ENCODE results near the gene GALNT8.

Gene GALNT8

DNA sequence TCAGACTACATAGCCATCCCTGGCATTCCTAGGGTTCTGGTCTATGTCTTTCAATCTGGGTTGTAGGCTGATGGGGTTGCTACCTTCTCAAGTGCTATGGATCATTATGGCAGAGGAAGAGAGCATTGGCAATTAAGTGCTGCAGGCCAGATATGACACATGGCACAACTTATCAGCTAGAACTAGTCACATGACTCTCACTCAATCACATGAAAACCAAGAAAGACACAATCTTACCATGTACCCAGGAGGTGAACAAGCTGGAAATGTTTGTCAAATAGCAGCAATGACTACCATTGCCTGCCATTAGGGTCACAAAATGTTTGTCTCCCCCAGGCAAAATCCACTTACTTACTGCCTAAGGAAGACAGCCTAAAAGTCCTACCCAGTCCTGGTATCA lies 80.4 kb downstream of the GALNT8 start:
- Histone ChIP-seq H3K4me3 (ENCODE audit: severe bottlenecking) (no peak overlapping the region), H3K36me3 (ENCODE audit: low read depth) (no peaks in the 10 kb centered on the region), H3K9me3 (ENCODE audit: severe bottlenecking) (no peaks in the 10 kb centered on the region), H3K27me3 (ENCODE audit: insufficient read depth, poor library complexity, severe bottlenecking) (peaks cover 18% of the 10 kb centered on the region), H3K4me1 (ENCODE audit: insufficient read depth, poor library complexity, severe bottlenecking) (no peaks in the 10 kb centered on the region), H3K27ac (ENCODE audit: poor library complexity, severe bottlenecking) (no peak overlapping the region)
- DNase-seq (ENCODE audit: low spot score) (no peak), ATAC-seq (ENCODE audit: low read depth) (no peak)
- TF ChIP-seq, protein P1, sequence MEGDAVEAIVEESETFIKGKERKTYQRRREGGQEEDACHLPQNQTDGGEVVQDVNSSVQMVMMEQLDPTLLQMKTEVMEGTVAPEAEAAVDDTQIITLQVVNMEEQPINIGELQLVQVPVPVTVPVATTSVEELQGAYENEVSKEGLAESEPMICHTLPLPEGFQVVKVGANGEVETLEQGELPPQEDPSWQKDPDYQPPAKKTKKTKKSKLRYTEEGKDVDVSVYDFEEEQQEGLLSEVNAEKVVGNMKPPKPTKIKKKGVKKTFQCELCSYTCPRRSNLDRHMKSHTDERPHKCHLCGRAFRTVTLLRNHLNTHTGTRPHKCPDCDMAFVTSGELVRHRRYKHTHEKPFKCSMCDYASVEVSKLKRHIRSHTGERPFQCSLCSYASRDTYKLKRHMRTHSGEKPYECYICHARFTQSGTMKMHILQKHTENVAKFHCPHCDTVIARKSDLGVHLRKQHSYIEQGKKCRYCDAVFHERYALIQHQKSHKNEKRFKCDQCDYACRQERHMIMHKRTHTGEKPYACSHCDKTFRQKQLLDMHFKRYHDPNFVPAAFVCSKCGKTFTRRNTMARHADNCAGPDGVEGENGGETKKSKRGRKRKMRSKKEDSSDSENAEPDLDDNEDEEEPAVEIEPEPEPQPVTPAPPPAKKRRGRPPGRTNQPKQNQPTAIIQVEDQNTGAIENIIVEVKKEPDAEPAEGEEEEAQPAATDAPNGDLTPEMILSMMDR (IDR thresholded peaks at IDR 0.05; ENCODE audit: poor library complexity, severe bottlenecking): no peak

- TF ChIP-seq, protein P1 (IDR thresholded peaks at IDR 0.05; ENCODE audit: poor library complexity, severe bottlenecking): no peak
- H3K36me3 ChIP-seq (ENCODE audit: low read depth): no peaks in the 10 kb centered on the region
- no peak for DNase-seq (ENCODE audit: low spot score)
- no peak overlapping the region for H3K4me3 ChIP-seq (ENCODE audit: severe bottlenecking)
- ATAC-seq (ENCODE audit: low read depth): no peak
- H3K9me3 ChIP-seq (ENCODE audit: severe bottlenecking): no peaks in the 10 kb centered on the region
- H3K27me3 ChIP-seq (ENCODE audit: insufficient read depth, poor library complexity, severe bottlenecking): peaks cover 30% of the 10 kb centered on the region
- no peak overlapping the region for H3K27ac ChIP-seq (ENCODE audit: poor library complexity, severe bottlenecking)
- no peaks in the 10 kb centered on the region for H3K4me1 ChIP-seq (ENCODE audit: insufficient read depth, poor library complexity, severe bottlenecking)
Measured at GRCh38 chr12:4802841-4803240, 82.6 kb downstream of the GALNT8 start.

DNA sequence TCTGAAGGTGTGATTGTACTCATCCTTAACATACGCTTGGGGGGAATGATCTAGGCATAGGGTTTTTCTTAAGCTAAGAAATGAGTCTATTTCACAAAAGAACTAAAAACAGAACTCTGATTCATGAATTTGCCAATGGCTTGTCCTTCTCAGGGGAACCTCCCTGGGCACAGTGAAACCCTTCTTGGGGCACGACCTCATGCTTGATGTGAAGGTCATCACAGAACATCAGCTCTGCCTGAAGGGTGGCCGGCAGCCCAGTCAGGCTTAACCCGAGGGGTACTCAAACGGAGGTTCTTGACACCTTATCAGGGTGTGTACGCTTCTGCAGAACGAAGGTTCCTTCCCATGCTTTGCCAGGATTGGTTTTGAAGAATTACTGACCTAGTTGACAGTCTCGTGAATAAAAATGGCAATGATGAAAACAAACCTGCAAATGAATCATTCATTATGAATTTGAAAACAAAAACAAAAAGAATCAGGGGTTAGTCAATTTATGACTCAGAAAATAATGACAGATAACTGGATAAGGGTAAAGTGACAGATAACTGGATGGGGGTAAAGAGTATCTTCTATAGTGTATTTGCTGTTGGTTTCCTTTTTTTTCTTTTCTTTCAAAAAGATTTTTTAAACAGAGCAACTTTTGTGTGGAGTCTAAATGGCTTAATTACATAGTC lies 86.4 kb downstream of the GALNT8 start:
- no peaks in the 10 kb centered on the region for H3K9me3 ChIP-seq (ENCODE audit: severe bottlenecking)
- H3K36me3 ChIP-seq (ENCODE audit: low read depth): no peaks in the 10 kb centered on the region
- no peak overlapping the region for H3K4me3 ChIP-seq (ENCODE audit: severe bottlenecking)
- TF ChIP-seq, protein P1 (IDR thresholded peaks at IDR 0.05; ENCODE audit: poor library complexity, severe bottlenecking): no peak
- DNase-seq (ENCODE audit: low spot score): no peak
- H3K4me1 ChIP-seq (ENCODE audit: insufficient read depth, poor library complexity, severe bottlenecking): no peaks in the 10 kb centered on the region
- ATAC-seq (ENCODE audit: low read depth): no peak
- H3K27ac ChIP-seq (ENCODE audit: poor library complexity, severe bottlenecking): no peak overlapping the region
- peaks cover 51% of the 10 kb centered on the region for H3K27me3 ChIP-seq (ENCODE audit: insufficient read depth, poor library complexity, severe bottlenecking)

DNA sequence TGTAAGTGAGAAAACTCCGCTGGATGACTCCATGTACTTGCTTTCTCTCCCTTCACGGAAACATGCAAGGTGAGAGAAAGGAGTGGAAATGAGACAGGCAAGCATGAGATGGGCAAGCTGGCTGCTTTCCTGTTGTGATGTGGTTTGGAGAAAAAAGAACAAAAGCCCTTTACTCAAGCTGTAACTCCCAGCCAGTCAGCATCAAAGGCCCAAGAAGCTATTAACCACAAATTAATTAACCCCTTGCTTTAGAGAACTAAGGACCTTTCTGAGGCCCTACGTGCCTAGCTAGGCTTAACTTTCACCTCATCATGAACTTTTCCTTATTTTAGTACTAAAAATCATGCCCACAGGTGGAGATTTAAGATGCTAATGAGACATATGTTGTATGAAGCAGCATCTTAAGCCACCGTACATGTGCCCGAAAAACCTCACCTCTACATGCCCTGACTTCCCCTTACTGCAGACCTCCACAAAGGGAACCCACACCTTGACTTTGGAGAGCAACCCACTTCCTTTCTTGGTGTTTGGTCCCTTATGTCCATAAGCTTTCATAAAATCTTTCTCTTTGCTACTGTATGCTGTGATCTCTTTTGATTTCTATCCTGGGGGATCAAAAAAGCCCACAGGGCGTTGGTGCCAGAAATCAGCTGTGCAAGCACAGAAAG lies 87.0 kb downstream of the GALNT8 start:
- H3K4me3 ChIP-seq (ENCODE audit: severe bottlenecking): no peak overlapping the region
- TF ChIP-seq, protein P1 (IDR thresholded peaks at IDR 0.05; ENCODE audit: poor library complexity, severe bottlenecking): no peak
- H3K27ac ChIP-seq (ENCODE audit: poor library complexity, severe bottlenecking): no peak overlapping the region
- peaks cover 54% of the 10 kb centered on the region for H3K27me3 ChIP-seq (ENCODE audit: insufficient read depth, poor library complexity, severe bottlenecking)
- H3K9me3 ChIP-seq (ENCODE audit: severe bottlenecking): no peaks in the 10 kb centered on the region
- H3K4me1 ChIP-seq (ENCODE audit: insufficient read depth, poor library complexity, severe bottlenecking): no peaks in the 10 kb centered on the region
- DNase-seq (ENCODE audit: low spot score): no peak
- ATAC-seq (ENCODE audit: low read depth): no peak
- no peaks in the 10 kb centered on the region for H3K36me3 ChIP-seq (ENCODE audit: low read depth)

GRCh38 chr12:4807813-4808212 lies 87.6 kb downstream of the GALNT8 start:
- ATAC-seq (ENCODE audit: low read depth): no peak
- Histone ChIP-seq H3K9me3 (ENCODE audit: severe bottlenecking) (no peaks in the 10 kb centered on the region), H3K4me1 (ENCODE audit: insufficient read depth, poor library complexity, severe bottlenecking) (no peaks in the 10 kb centered on the region), H3K4me3 (ENCODE audit: severe bottlenecking) (no peak overlapping the region), H3K27ac (ENCODE audit: poor library complexity, severe bottlenecking) (no peak overlapping the region), H3K27me3 (ENCODE audit: insufficient read depth, poor library complexity, severe bottlenecking) (peaks cover 54% of the 10 kb centered on the region), H3K36me3 (ENCODE audit: low read depth) (no peaks in the 10 kb centered on the region)
- no peak for DNase-seq (ENCODE audit: low spot score)
- TF ChIP-seq, protein P1 (IDR thresholded peaks at IDR 0.05; ENCODE audit: poor library complexity, severe bottlenecking): no peak

All from RWPE2 (cell line).